SK-N-SH (cell line): ENCODE results near the gene FRRS1. TPM values are rescaled to one million over a fixed set of nuclear protein-coding genes. Genes with fewer than 3 reads are reported as not detected.

Source experiments
- CTCF ChIA-PET: fragments of 300-600, 350-600 bp; formaldehyde crosslinking; extraction: SDS; loops from one replicate; lab custom pipeline; 2021; lab: Yijun Ruan, JAX
- POLR2A ChIA-PET: fragments of 350-600 bp; sonication (Branson Sonifier 250); formaldehyde crosslinking; extraction: SDS; loops from one replicate; lab custom pipeline; 2020; ENCODE audit warnings: antibody characterized with exemption, inconsistent platforms; lab: Yijun Ruan, JAX
- DNase-seq: peaks from one replicate; pipeline ENCODE4 v3.0.0; 2012
- H2AFZ ChIP-seq: fragments of 200-600 bp; sonication (generic); 2 replicates; pipeline ENCODE4 v1.8.1; 2016; ENCODE audit warnings: antibody characterized with exemption, mild to moderate bottlenecking, low read depth
- H3F3A ChIP-seq: fragments of 200-600 bp; sonication (generic); replicated peaks from 2 replicates; pipeline ENCODE3; 2016; ENCODE audit warnings: antibody characterized with exemption, mild to moderate bottlenecking; ENCODE audit not compliant: insufficient read depth
- H3K27ac ChIP-seq, 2 experiments: fragments of 200-500 bp in 1 of 2; fragments of 200-600 bp in 1 of 2; sonication (Bioruptor generic) in 1 of 2; sonication (generic), shearing (Covaris generic) in 1 of 2; 2 replicates each; pipeline versions ENCODE4 v1.5.1 to v1.6.1; 2014 to 2016; ENCODE audit warnings: low read depth in 2 of 2, inconsistent platforms in 1 of 2, low read length in 1 of 2, mild to moderate bottlenecking in 1 of 2, mixed read lengths in 1 of 2
- H3K27me3 ChIP-seq: fragments of 200-600 bp; sonication (generic), shearing (Covaris generic); 2 replicates; pipeline ENCODE4 v1.6.1; 2016; ENCODE audit warnings: mixed run types; ENCODE audit not compliant: insufficient read depth
- H3K36me3 ChIP-seq, 2 experiments: fragments of 200-500 bp in 1 of 2; fragments of 200-600 bp in 1 of 2; sonication (Bioruptor generic) in 1 of 2; sonication (generic) in 1 of 2; replicated peaks in 1 of 2; 2 replicates each; pipeline versions ENCODE3 to v1.5.1; 2014 to 2016; ENCODE audit warnings: low read length in 1 of 2, mild to moderate bottlenecking in 1 of 2; ENCODE audit not compliant: insufficient read depth in 2 of 2, control insufficient read depth in 1 of 2
- H3K4me1 ChIP-seq, 2 experiments: fragments of 200-500 bp in 1 of 2; fragments of 200-600 bp in 1 of 2; sonication (Bioruptor generic) in 1 of 2; sonication (generic), shearing (Covaris generic) in 1 of 2; 2 replicates each; pipeline versions ENCODE4 v1.5.1 to v1.6.1; 2014 to 2016; ENCODE audit warnings: low read depth in 1 of 2, low read length in 1 of 2, mixed run types in 1 of 2; ENCODE audit not compliant: insufficient read depth in 2 of 2, control insufficient read depth in 1 of 2
- H3K4me2 ChIP-seq: fragments of 200-600 bp; sonication (generic), shearing (Covaris generic); 2 replicates; pipeline ENCODE4 v1.6.1; 2017; ENCODE audit warnings: mixed run types
- H3K4me3 ChIP-seq, 2 experiments: fragments of 200-500 bp in 1 of 2; fragments of 200-600 bp in 1 of 2; sonication (Bioruptor generic) in 1 of 2; sonication (generic), shearing (Covaris generic) in 1 of 2; 2 replicates each; pipeline versions ENCODE4 v1.5.1 to v1.8.1; 2014 to 2016; ENCODE audit warnings: low read depth in 2 of 2, inconsistent platforms in 1 of 2, low read length in 1 of 2, mild to moderate bottlenecking in 1 of 2, mixed read lengths in 1 of 2, moderate library complexity in 1 of 2
- H3K79me2 ChIP-seq: fragments of 200-600 bp; sonication (generic); 2 replicates; pipeline ENCODE4 v1.8.1; 2017; ENCODE audit warnings: mild to moderate bottlenecking; ENCODE audit not compliant: insufficient read depth
- H3K9ac ChIP-seq: fragments of 200-600 bp; sonication (generic); 2 replicates; pipeline ENCODE4 v1.6.1; 2017; ENCODE audit warnings: mixed run types
- H3K9me2 ChIP-seq: fragments of 200-600 bp; sonication (generic); 2 replicates; pipeline ENCODE4 v1.6.1; 2017; ENCODE audit warnings: mixed run types
- H3K9me3 ChIP-seq: fragments of 200-600 bp; sonication (generic); 2 replicates; pipeline ENCODE4 v1.6.1; 2017; ENCODE audit warnings: mixed run types, mild to moderate bottlenecking, moderate library complexity
- H4K20me1 ChIP-seq: fragments of 200-600 bp; sonication (generic); 2 replicates; pipeline ENCODE4 v1.6.1; 2017; ENCODE audit warnings: mild to moderate bottlenecking, mixed run types; ENCODE audit not compliant: insufficient read depth
- CHD2 ChIP-seq: fragments of 150-350 bp; IDR thresholded peaks from 2 replicates; pipeline ENCODE4 v1.6.1; 2018; ENCODE audit warnings: low read length; ENCODE audit not compliant: partially characterized antibody
- EP300 ChIP-seq, 2 experiments: IDR thresholded peaks; 2 replicates each; pipeline versions ENCODE4 v1.4.0 to v1.6.1; 2012; ENCODE audit warnings: borderline replicate concordance in 1 of 2, low read depth in 1 of 2, low read length in 1 of 2
- FOXJ3 ChIP-seq: sonication (generic); formaldehyde crosslinking; IDR thresholded peaks from 2 replicates; pipeline ENCODE4 v1.5.1; 2020; ENCODE audit warnings: mild to moderate bottlenecking, missing genetic modification reagents
- FOXM1 ChIP-seq: IDR thresholded peaks from 2 replicates; pipeline ENCODE4 v1.4.0; 2012; ENCODE audit warnings: low read depth, mild to moderate bottlenecking
- GATA2 ChIP-seq: sonication (generic); formaldehyde crosslinking; IDR thresholded peaks from 2 replicates; pipeline ENCODE4 v1.5.0; 2020; ENCODE audit warnings: mild to moderate bottlenecking, missing genetic modification reagents
- MAX ChIP-seq: IDR thresholded peaks from 2 replicates; pipeline ENCODE4 v1.4.0; 2012; ENCODE audit warnings: low read depth
- NFIC ChIP-seq: IDR thresholded peaks from 2 replicates; pipeline ENCODE4 v1.4.0; 2012; ENCODE audit warnings: borderline replicate concordance
- RAD21 ChIP-seq: IDR thresholded peaks from 2 replicates; pipeline ENCODE4 v1.6.1; 2012; ENCODE audit warnings: mild to moderate bottlenecking, low read length
- RFX5 ChIP-seq: IDR thresholded peaks from 2 replicates; pipeline ENCODE4 v1.6.1; 2012; ENCODE audit warnings: mild to moderate bottlenecking, improper control_type of control experiment, low read length
- SIN3A ChIP-seq: IDR thresholded peaks from 2 replicates; pipeline ENCODE4 v1.6.1; 2012; ENCODE audit warnings: low read depth, mild to moderate bottlenecking, low read length, moderate library complexity, borderline replicate concordance
- SMC3 ChIP-seq: IDR thresholded peaks from 2 replicates; pipeline ENCODE4 v1.6.1; 2012; ENCODE audit warnings: low read depth, low read length, improper control_type of control experiment
- TAF1 ChIP-seq: IDR thresholded peaks from 2 replicates; pipeline ENCODE4 v1.6.1; 2012; ENCODE audit warnings: low read depth, mild to moderate bottlenecking, low read length, moderate library complexity, borderline replicate concordance
- TCF12 ChIP-seq: IDR thresholded peaks from 2 replicates; pipeline ENCODE4 v1.4.0; 2012
- TEAD4 ChIP-seq: IDR thresholded peaks from 2 replicates; pipeline ENCODE4 v1.4.0; 2012; ENCODE audit warnings: mild to moderate bottlenecking, borderline replicate concordance; ENCODE audit not compliant: insufficient read depth
- USF1 ChIP-seq: IDR thresholded peaks from 2 replicates; pipeline ENCODE4 v1.4.0; 2012; ENCODE audit warnings: low read depth, borderline replicate concordance
- WGBS: methylation state at CpG from one replicate; pipeline ENCODE4 v1.1.6; 2017; ENCODE audit warnings: low lambda C conversion rate; 5-methylcytosine and 5-hydroxymethylcytosine counted together
- polyA plus RNA-seq, 3 experiments: library from polyadenylated mRNA; depleted of rRNA; stranded (reverse); fragments of >200 nt; gene quantifications; 2 replicates each; pipeline ENCODE4 v1.2.3, GENCODE V29; 2012
- TF ChIP-seq, protein P1 (sequence below): fragments of 200-600 bp; sonication (generic); IDR thresholded peaks from 2 replicates; pipeline ENCODE4 v1.6.1; 2017; ENCODE audit warnings: antibody characterized with exemption, mild to moderate bottlenecking, moderate library complexity

The FRRS1 gene
- polyA plus RNA-seq, 1 of the 3 experiments (the other 2 are of a cell fraction): 1.9 TPM

DNA sequence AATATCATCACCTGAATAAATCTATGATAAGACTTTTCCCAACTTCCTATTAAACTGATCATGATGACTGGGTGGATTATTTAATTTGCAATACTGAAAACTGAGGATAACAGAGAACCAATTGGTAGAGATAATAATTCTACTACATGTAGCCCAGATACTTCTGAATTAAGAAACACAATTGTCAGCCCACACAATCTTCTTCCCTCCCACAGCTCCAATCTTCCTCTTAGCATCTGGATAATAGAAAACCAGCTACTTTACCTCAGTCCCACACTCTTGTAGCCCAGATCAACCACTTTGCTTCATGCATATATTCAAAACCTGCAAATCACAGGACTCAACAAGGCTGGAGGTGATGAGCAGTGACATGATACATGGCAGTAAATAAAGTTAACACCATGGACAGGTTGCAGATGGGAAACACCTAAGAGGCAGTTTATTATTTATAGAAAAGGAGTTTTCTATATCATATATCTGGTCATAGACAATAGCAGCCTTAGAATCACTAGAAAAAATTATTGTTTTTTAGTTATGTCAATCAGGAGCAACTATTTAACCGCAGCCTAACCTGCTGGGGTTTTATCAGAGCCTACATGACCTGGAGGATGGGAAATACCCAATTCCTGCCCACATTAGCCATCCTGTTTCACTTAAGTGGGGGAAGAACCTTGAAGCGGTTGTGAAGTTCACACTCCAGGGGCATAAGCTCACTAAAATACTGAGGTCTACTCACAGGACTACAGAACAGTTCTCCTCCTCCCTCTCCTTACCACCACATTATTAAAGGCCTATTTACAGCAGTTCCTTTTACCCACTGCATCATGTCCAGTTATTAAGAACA, 16.7 kb downstream of the FRRS1 start:
- H3K27ac ChIP-seq: no peak overlapping the region
- TF ChIP-seq RAD21 (no peak), USF1 (no peak), TEAD4 (no peak), TCF12 (no peak), EP300 (IDR thresholded peaks at IDR 0.05; ENCODE audit: borderline replicate concordance in 1 of 2, low read depth in 1 of 2, low read length in 1 of 2) (no peak), SIN3A (no peak), MAX (no peak)
- TF ChIP-seq, protein P1, sequence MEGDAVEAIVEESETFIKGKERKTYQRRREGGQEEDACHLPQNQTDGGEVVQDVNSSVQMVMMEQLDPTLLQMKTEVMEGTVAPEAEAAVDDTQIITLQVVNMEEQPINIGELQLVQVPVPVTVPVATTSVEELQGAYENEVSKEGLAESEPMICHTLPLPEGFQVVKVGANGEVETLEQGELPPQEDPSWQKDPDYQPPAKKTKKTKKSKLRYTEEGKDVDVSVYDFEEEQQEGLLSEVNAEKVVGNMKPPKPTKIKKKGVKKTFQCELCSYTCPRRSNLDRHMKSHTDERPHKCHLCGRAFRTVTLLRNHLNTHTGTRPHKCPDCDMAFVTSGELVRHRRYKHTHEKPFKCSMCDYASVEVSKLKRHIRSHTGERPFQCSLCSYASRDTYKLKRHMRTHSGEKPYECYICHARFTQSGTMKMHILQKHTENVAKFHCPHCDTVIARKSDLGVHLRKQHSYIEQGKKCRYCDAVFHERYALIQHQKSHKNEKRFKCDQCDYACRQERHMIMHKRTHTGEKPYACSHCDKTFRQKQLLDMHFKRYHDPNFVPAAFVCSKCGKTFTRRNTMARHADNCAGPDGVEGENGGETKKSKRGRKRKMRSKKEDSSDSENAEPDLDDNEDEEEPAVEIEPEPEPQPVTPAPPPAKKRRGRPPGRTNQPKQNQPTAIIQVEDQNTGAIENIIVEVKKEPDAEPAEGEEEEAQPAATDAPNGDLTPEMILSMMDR: no peak
- no peaks in the 10 kb centered on the region for H3K9me3 ChIP-seq
- ChIA-PET POLR2A (no interaction called here), CTCF (interaction anchor here (1.4 kb wide), 1 partner anchor 11 kb away, joined by 3 read pairs; no protein-coding TSS in a partner anchor)
- H3K4me1 ChIP-seq: no peaks in the 10 kb centered on the region
- no peak for DNase-seq
- 86% methylated on average over 2 of the region's 2 CpGs for WGBS
- H2AFZ ChIP-seq: no peak overlapping the region
- no peaks in the 10 kb centered on the region for H3K9me2 ChIP-seq
- peaks cover 7% of the 10 kb centered on the region for H3F3A ChIP-seq
- no peaks in the 10 kb centered on the region for H3K36me3 ChIP-seq
- H3K9ac ChIP-seq: no peak overlapping the region
- H3K4me2 ChIP-seq: no peak overlapping the region
- no peak overlapping the region for H3K4me3 ChIP-seq
- H3K27me3 ChIP-seq: no peaks in the 10 kb centered on the region
- H4K20me1 ChIP-seq: no peaks in the 10 kb centered on the region
- H3K79me2 ChIP-seq: no peaks in the 10 kb centered on the region

DNA sequence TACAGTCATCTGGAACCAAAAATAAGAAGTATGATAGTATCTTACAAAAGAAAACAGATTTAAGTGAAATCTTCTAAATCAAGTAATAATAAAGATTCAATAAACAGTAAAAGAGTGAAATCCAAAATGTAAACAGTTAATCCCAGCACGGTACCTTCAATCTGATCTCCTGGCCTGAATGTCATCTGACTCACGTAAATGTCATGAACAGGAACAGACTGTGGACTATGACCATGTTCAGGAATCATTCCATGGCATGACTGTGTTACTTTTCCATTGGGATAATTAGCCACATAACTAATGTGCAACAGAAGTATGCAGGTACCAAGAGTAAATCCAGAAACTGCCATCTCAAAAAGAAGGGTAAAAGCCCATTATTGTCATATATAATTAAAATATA, 18.0 kb downstream of the FRRS1 start:
- POLR2A ChIA-PET: no interaction called here
- H4K20me1 ChIP-seq: no peaks in the 10 kb centered on the region
- no peaks in the 10 kb centered on the region for H3K4me1 ChIP-seq
- no peaks in the 10 kb centered on the region for H3K79me2 ChIP-seq
- H3F3A ChIP-seq: peaks cover 7% of the 10 kb centered on the region
- H3K9me2 ChIP-seq: no peaks in the 10 kb centered on the region
- 50% methylated on average over 2 of the region's 2 CpGs for WGBS
- no peak for TF ChIP-seq CHD2
- TF ChIP-seq TAF1: no peak
- TF ChIP-seq EP300 (IDR thresholded peaks at IDR 0.05; ENCODE audit: borderline replicate concordance in 1 of 2, low read depth in 1 of 2, low read length in 1 of 2): no peak
- TF ChIP-seq SIN3A: no peak
- no peak for TF ChIP-seq RFX5
- no peak for TF ChIP-seq FOXM1
- TF ChIP-seq FOXJ3 (CRISPR knock-in tag): no peak
- no peak for TF ChIP-seq NFIC
- no peak for TF ChIP-seq SMC3
- TF ChIP-seq GATA2: no peak
- H3K4me2 ChIP-seq: no peak overlapping the region
- H3K4me3 ChIP-seq: no peak overlapping the region
- no peaks in the 10 kb centered on the region for H3K36me3 ChIP-seq
- no peak overlapping the region for H3K9ac ChIP-seq
- H3K27me3 ChIP-seq: no peaks in the 10 kb centered on the region
- no peak overlapping the region for H2AFZ ChIP-seq
- no peak overlapping the region for H3K27ac ChIP-seq
- H3K9me3 ChIP-seq: no peaks in the 10 kb centered on the region
- no peak for DNase-seq
- CTCF ChIA-PET: interaction anchor here (1.4 kb wide), 1 partner anchor 9 kb away, joined by 3 read pairs; no protein-coding TSS in a partner anchor
